SK-N-SH (cell line): Measurements from ENCODE around the gene KLF2. TPM values are rescaled to one million over a fixed set of nuclear protein-coding genes. Genes with fewer than 3 reads are reported as not detected.

Source experiments
- CTCF ChIA-PET: fragments of 300-600, 350-600 bp; formaldehyde crosslinking; extraction: SDS; loops from one replicate; lab custom pipeline; 2021; lab: Yijun Ruan, JAX
- POLR2A ChIA-PET: fragments of 350-600 bp; sonication (Branson Sonifier 250); formaldehyde crosslinking; extraction: SDS; loops from one replicate; lab custom pipeline; 2020; ENCODE audit warnings: antibody characterized with exemption, inconsistent platforms; lab: Yijun Ruan, JAX
- DNase-seq: peaks from one replicate; pipeline ENCODE4 v3.0.0; 2012
- H2AFZ ChIP-seq: fragments of 200-600 bp; sonication (generic); 2 replicates; pipeline ENCODE4 v1.8.1; 2016; ENCODE audit warnings: antibody characterized with exemption, mild to moderate bottlenecking, low read depth
- H3F3A ChIP-seq: fragments of 200-600 bp; sonication (generic); replicated peaks from 2 replicates; pipeline ENCODE3; 2016; ENCODE audit warnings: antibody characterized with exemption, mild to moderate bottlenecking; ENCODE audit not compliant: insufficient read depth
- H3K27ac ChIP-seq, 2 experiments: fragments of 200-500 bp in 1 of 2; fragments of 200-600 bp in 1 of 2; sonication (Bioruptor generic) in 1 of 2; sonication (generic), shearing (Covaris generic) in 1 of 2; 2 replicates each; pipeline versions ENCODE4 v1.5.1 to v1.6.1; 2014 to 2016; ENCODE audit warnings: low read depth in 2 of 2, inconsistent platforms in 1 of 2, low read length in 1 of 2, mild to moderate bottlenecking in 1 of 2, mixed read lengths in 1 of 2
- H3K27me3 ChIP-seq: fragments of 200-600 bp; sonication (generic), shearing (Covaris generic); 2 replicates; pipeline ENCODE4 v1.6.1; 2016; ENCODE audit warnings: mixed run types; ENCODE audit not compliant: insufficient read depth
- H3K36me3 ChIP-seq, 2 experiments: fragments of 200-500 bp in 1 of 2; fragments of 200-600 bp in 1 of 2; sonication (Bioruptor generic) in 1 of 2; sonication (generic) in 1 of 2; replicated peaks in 1 of 2; 2 replicates each; pipeline versions ENCODE3 to v1.5.1; 2014 to 2016; ENCODE audit warnings: low read length in 1 of 2, mild to moderate bottlenecking in 1 of 2; ENCODE audit not compliant: insufficient read depth in 2 of 2, control insufficient read depth in 1 of 2
- H3K4me1 ChIP-seq, 2 experiments: fragments of 200-500 bp in 1 of 2; fragments of 200-600 bp in 1 of 2; sonication (Bioruptor generic) in 1 of 2; sonication (generic), shearing (Covaris generic) in 1 of 2; 2 replicates each; pipeline versions ENCODE4 v1.5.1 to v1.6.1; 2014 to 2016; ENCODE audit warnings: low read depth in 1 of 2, low read length in 1 of 2, mixed run types in 1 of 2; ENCODE audit not compliant: insufficient read depth in 2 of 2, control insufficient read depth in 1 of 2
- H3K4me2 ChIP-seq: fragments of 200-600 bp; sonication (generic), shearing (Covaris generic); 2 replicates; pipeline ENCODE4 v1.6.1; 2017; ENCODE audit warnings: mixed run types
- H3K4me3 ChIP-seq, 2 experiments: fragments of 200-500 bp in 1 of 2; fragments of 200-600 bp in 1 of 2; sonication (Bioruptor generic) in 1 of 2; sonication (generic), shearing (Covaris generic) in 1 of 2; 2 replicates each; pipeline versions ENCODE4 v1.5.1 to v1.8.1; 2014 to 2016; ENCODE audit warnings: low read depth in 2 of 2, inconsistent platforms in 1 of 2, low read length in 1 of 2, mild to moderate bottlenecking in 1 of 2, mixed read lengths in 1 of 2, moderate library complexity in 1 of 2
- H3K79me2 ChIP-seq: fragments of 200-600 bp; sonication (generic); 2 replicates; pipeline ENCODE4 v1.8.1; 2017; ENCODE audit warnings: mild to moderate bottlenecking; ENCODE audit not compliant: insufficient read depth
- H3K9ac ChIP-seq: fragments of 200-600 bp; sonication (generic); 2 replicates; pipeline ENCODE4 v1.6.1; 2017; ENCODE audit warnings: mixed run types
- H3K9me2 ChIP-seq: fragments of 200-600 bp; sonication (generic); 2 replicates; pipeline ENCODE4 v1.6.1; 2017; ENCODE audit warnings: mixed run types
- H3K9me3 ChIP-seq: fragments of 200-600 bp; sonication (generic); 2 replicates; pipeline ENCODE4 v1.6.1; 2017; ENCODE audit warnings: mixed run types, mild to moderate bottlenecking, moderate library complexity
- H4K20me1 ChIP-seq: fragments of 200-600 bp; sonication (generic); 2 replicates; pipeline ENCODE4 v1.6.1; 2017; ENCODE audit warnings: mild to moderate bottlenecking, mixed run types; ENCODE audit not compliant: insufficient read depth
- EZH2phosphoT487 ChIP-seq: fragments of 200-600 bp; sonication (generic); IDR thresholded peaks from 2 replicates; pipeline ENCODE4 v1.6.1; 2017; ENCODE audit warnings: low read depth, mixed run types, mild to moderate bottlenecking, antibody characterized with exemption, moderate library complexity, borderline replicate concordance
- FOXJ3 ChIP-seq: sonication (generic); formaldehyde crosslinking; IDR thresholded peaks from 2 replicates; pipeline ENCODE4 v1.5.1; 2020; ENCODE audit warnings: mild to moderate bottlenecking, missing genetic modification reagents
- MEF2A ChIP-seq: IDR thresholded peaks from 2 replicates; pipeline ENCODE4 v1.4.0; 2012; ENCODE audit warnings: low read depth, borderline replicate concordance
- MXI1 ChIP-seq: IDR thresholded peaks from 2 replicates; pipeline ENCODE4 v1.6.1; 2012; ENCODE audit warnings: mild to moderate bottlenecking, low read depth, low read length, improper control_type of control experiment
- RAD21 ChIP-seq: IDR thresholded peaks from 2 replicates; pipeline ENCODE4 v1.6.1; 2012; ENCODE audit warnings: mild to moderate bottlenecking, low read length
- SIN3A ChIP-seq: IDR thresholded peaks from 2 replicates; pipeline ENCODE4 v1.6.1; 2012; ENCODE audit warnings: low read depth, mild to moderate bottlenecking, low read length, moderate library complexity, borderline replicate concordance
- SMC3 ChIP-seq: IDR thresholded peaks from 2 replicates; pipeline ENCODE4 v1.6.1; 2012; ENCODE audit warnings: low read depth, low read length, improper control_type of control experiment
- TAF1 ChIP-seq: IDR thresholded peaks from 2 replicates; pipeline ENCODE4 v1.6.1; 2012; ENCODE audit warnings: low read depth, mild to moderate bottlenecking, low read length, moderate library complexity, borderline replicate concordance
- YY1 ChIP-seq: IDR thresholded peaks from 2 replicates; pipeline ENCODE4 v1.4.0; 2012; ENCODE audit warnings: low read depth, mild to moderate bottlenecking
- WGBS: methylation state at CpG from one replicate; pipeline ENCODE4 v1.1.6; 2017; ENCODE audit warnings: low lambda C conversion rate; 5-methylcytosine and 5-hydroxymethylcytosine counted together
- polyA plus RNA-seq, 3 experiments: library from polyadenylated mRNA; depleted of rRNA; stranded (reverse); fragments of >200 nt; gene quantifications; 2 replicates each; pipeline ENCODE4 v1.2.3, GENCODE V29; 2012
- TF ChIP-seq, protein P1 (sequence below): IDR thresholded peaks from 2 replicates; pipeline ENCODE4 v1.4.0; 2012; ENCODE audit warnings: low read depth
- TF ChIP-seq, protein P2 (sequence below): fragments of 150-350 bp; IDR thresholded peaks from 2 replicates; pipeline ENCODE4 v1.6.1; 2016; ENCODE audit warnings: mild to moderate bottlenecking, low read depth, low read length

Gene KLF2
- polyA plus RNA-seq, 1 of the 3 experiments (the other 2 are of a cell fraction) = 6.9 TPM

DNA sequence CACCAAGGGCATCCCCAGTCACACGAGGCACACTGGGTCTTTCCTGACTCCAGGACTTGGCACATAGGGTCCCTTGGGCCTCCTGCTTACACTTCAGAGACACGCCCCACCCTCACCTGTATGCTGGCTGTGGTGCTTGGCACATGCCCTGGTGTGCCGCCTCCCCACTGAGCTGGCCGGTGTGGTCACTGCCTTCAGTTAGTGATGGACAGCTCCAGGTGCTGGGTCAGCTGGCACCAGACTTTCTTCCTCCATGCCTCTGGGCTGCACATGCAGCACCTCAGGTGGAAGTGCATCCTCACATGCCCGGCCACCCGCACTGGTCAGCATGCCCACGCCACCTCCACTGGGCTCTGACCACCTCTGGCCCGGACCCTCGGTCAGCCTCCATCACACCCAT lies 52.9 kb downstream of the KLF2 start:
- Histone ChIP-seq H3K27me3 (no peaks in the 10 kb centered on the region), H3K9me3 (no peaks in the 10 kb centered on the region), H3K9ac (no peak overlapping the region), H4K20me1 (no peaks in the 10 kb centered on the region), H2AFZ (no peak overlapping the region), H3K9me2 (no peaks in the 10 kb centered on the region), H3K27ac (no peak overlapping the region), H3K36me3 (peaks cover 0 to 27% of the 10 kb centered on the region in 2 experiments), H3F3A (no peaks in the 10 kb centered on the region), H3K4me3 (no peak overlapping the region), H3K4me2 (no peak overlapping the region), H3K4me1 (no peaks in the 10 kb centered on the region), H3K79me2 (no peaks in the 10 kb centered on the region)
- DNase-seq = no peak
- POLR2A ChIA-PET = no interaction called here
- TF ChIP-seq, protein P1, sequence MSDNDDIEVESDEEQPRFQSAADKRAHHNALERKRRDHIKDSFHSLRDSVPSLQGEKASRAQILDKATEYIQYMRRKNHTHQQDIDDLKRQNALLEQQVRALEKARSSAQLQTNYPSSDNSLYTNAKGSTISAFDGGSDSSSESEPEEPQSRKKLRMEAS = no peak
- TF ChIP-seq TAF1 (no peak), SMC3 (no peak), MXI1 (no peak), FOXJ3 (no peak), RAD21 (no peak), SIN3A (no peak), YY1 (no peak), MEF2A (no peak), EZH2phosphoT487 (no peak)
- TF ChIP-seq, protein P2, sequence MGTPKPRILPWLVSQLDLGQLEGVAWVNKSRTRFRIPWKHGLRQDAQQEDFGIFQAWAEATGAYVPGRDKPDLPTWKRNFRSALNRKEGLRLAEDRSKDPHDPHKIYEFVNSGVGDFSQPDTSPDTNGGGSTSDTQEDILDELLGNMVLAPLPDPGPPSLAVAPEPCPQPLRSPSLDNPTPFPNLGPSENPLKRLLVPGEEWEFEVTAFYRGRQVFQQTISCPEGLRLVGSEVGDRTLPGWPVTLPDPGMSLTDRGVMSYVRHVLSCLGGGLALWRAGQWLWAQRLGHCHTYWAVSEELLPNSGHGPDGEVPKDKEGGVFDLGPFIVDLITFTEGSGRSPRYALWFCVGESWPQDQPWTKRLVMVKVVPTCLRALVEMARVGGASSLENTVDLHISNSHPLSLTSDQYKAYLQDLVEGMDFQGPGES = no peak
- CTCF ChIA-PET = interaction anchor here (1.4 kb wide), 2 partner anchors 86 to 129 kb away, joined by 4 to 5 read pairs; no protein-coding TSS in a partner anchor
- 98% methylated on average over 6 of the region's 9 CpGs for WGBS

Other genes with a start within 250 kb of the KLF2 start
- gene TPM4, start 248.3 kb upstream of the KLF2 start, polyA plus RNA-seq (2012; rRNA removed) = 415 and 440 TPM in 2 replicates
- 55.2 and 58.0 TPM in 2 replicates for gene RAB8A, start 212.9 kb upstream of the KLF2 start, polyA plus RNA-seq (2012; rRNA removed)
- not detected in 2 replicates for gene HSH2D, start 181.1 kb upstream of the KLF2 start, polyA plus RNA-seq (2012; rRNA removed)
- gene CIB3, start 151.3 kb upstream of the KLF2 start, polyA plus RNA-seq (2012; rRNA removed) = not detected in 2 replicates
- 156 and 192 TPM in 2 replicates for gene FAM32A, start 139.4 kb upstream of the KLF2 start, polyA plus RNA-seq (2012; rRNA removed)
- 101 and 133 TPM in 2 replicates for gene AP1M1, start 126.9 kb upstream of the KLF2 start, polyA plus RNA-seq (2012; rRNA removed)
- 16.0 and 18.7 TPM in 2 replicates for gene EPS15L1, start 147.1 kb downstream of the KLF2 start, polyA plus RNA-seq (2012; rRNA removed)
- gene CALR3, start 171.3 kb downstream of the KLF2 start, polyA plus RNA-seq (2012; rRNA removed) = not detected in 2 replicates
- gene C19orf44, start 171.6 kb downstream of the KLF2 start, polyA plus RNA-seq (2012; rRNA removed) = 5.1 and 6.0 TPM in 2 replicates
- gene CHERP, start 217.6 kb downstream of the KLF2 start, polyA plus RNA-seq (2012; rRNA removed) = 7.7 and 16.8 TPM in 2 replicates
- 23.5 and 28.4 TPM in 2 replicates for gene SLC35E1, start 247.6 kb downstream of the KLF2 start, polyA plus RNA-seq (2012; rRNA removed)